ENCODE data around the gene HES5.

- TF ChIP-seq CTCF (IDR thresholded peaks at IDR 0.05) (no peak), POLR2A (IDR thresholded peaks at IDR 0.05) (no peak)
Observed at GRCh38 chr1:2545754-2546514, 15.9 kb upstream of the HES5 start.
